ENCODE results near the gene INPP4B.

The INPP4B gene

DNA sequence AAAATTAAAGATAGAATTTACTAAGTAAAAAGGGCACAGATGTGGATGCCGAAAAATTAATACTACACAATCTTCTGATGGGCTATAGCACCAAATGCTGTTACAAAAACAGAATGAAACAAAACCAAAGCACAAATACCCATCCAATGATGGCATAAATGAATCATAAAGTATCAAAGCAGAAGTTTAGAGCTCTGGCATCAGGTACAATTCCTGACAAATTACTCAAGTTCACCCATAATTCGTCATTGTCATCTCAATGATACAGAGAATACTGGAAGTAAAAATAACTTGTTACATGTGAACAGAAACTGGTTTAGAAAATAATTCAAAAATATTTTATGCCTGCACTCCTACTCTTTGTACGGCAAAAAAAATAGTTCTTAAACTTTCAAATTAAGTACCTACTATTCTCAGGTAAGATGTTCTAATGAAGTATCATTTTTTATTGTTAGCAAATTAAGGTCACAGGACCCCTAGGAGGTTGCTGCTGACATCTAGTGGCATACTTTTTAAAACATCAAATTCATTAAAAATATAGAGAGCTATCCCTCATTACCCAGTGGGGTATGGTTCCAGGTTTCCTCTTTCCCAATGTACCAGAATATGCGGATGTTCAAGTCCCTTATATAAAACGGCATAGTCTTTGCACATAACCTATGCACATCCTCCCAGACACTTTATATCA is 126.1 kb downstream of the INPP4B start:
- TF ChIP-seq, protein P1, sequence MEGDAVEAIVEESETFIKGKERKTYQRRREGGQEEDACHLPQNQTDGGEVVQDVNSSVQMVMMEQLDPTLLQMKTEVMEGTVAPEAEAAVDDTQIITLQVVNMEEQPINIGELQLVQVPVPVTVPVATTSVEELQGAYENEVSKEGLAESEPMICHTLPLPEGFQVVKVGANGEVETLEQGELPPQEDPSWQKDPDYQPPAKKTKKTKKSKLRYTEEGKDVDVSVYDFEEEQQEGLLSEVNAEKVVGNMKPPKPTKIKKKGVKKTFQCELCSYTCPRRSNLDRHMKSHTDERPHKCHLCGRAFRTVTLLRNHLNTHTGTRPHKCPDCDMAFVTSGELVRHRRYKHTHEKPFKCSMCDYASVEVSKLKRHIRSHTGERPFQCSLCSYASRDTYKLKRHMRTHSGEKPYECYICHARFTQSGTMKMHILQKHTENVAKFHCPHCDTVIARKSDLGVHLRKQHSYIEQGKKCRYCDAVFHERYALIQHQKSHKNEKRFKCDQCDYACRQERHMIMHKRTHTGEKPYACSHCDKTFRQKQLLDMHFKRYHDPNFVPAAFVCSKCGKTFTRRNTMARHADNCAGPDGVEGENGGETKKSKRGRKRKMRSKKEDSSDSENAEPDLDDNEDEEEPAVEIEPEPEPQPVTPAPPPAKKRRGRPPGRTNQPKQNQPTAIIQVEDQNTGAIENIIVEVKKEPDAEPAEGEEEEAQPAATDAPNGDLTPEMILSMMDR (IDR thresholded peaks at IDR 0.05; ENCODE audit: insufficient read depth, low read depth, low read length, missing control alignments) = peak; percentile 44
- DNase-seq (ENCODE audit: low read depth) = peak; percentile 83
- H3K4me3 ChIP-seq (ENCODE audit: low read length) = no peak overlapping the region

DNA sequence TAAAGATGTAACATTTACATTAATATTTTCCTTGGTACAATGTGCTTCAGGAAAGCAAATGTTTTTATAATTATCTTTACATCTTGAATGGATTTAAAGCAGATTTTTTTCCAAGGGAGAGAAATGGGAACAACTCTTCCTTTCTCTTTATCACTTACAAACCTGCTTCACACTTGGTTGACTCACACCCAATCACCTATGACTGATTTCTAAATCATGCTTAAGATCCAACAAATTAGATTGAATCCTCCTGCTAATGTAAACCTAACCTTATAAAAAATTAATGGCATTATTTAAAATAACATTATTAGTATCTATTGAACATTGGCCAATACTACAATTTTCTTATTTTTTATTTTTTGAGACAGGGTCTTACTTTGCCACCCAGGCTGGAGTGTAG is 127.1 kb downstream of the INPP4B start:
- H3K4me3 ChIP-seq (ENCODE audit: low read length) = no peak overlapping the region

DNA sequence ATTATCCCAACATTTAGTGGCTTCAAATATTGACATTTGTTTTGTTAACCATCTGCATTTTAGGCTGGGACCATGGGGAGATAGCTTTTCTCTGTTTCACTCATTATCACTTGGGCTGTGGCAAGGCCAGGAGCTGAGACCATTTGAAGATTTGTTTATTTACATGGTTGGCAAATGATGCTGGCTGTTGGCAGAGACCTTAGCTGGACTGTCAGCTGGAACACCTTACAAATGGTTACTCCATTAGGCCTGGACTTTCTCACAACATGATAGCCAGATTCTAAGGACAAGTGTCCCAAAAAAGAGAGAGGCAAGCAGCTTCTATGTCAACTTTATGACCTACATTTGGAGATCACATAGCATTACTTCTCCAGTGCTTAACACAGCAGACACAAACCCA is 130.4 kb downstream of the INPP4B start:
- no peak for DNase-seq (ENCODE audit: low read depth)
- TF ChIP-seq, protein P1 (IDR thresholded peaks at IDR 0.05; ENCODE audit: insufficient read depth, low read depth, low read length, missing control alignments) = no peak
- no peak overlapping the region for H3K4me3 ChIP-seq (ENCODE audit: low read length)

More for the DNA sequence above, 127.1 kb downstream of the INPP4B start:
- TF ChIP-seq, protein P1 (IDR thresholded peaks at IDR 0.05; ENCODE audit: insufficient read depth, low read depth, low read length, missing control alignments) = no peak
- peak; percentile 59 for DNase-seq (ENCODE audit: low read depth)

GRCh38 chr4:142713282-142714030 is 132.6 kb downstream of the INPP4B start:
- no peak overlapping the region for H3K4me3 ChIP-seq (ENCODE audit: low read length)
- DNase-seq (ENCODE audit: low read depth) = no peak
- TF ChIP-seq, protein P1 (IDR thresholded peaks at IDR 0.05; ENCODE audit: insufficient read depth, low read depth, low read length, missing control alignments) = no peak

GRCh38 chr4:142708231-142708630 is 137.9 kb downstream of the INPP4B start:
- TF ChIP-seq, protein P1 (IDR thresholded peaks at IDR 0.05; ENCODE audit: insufficient read depth, low read depth, low read length, missing control alignments) = no peak
- H3K4me3 ChIP-seq (ENCODE audit: low read length) = no peak overlapping the region

GRCh38 chr4:142707401-142707800 is 138.7 kb downstream of the INPP4B start:
- no peak overlapping the region for H3K4me3 ChIP-seq (ENCODE audit: low read length)
- no peak for DNase-seq (ENCODE audit: low read depth)
- TF ChIP-seq, protein P1 (IDR thresholded peaks at IDR 0.05; ENCODE audit: insufficient read depth, low read depth, low read length, missing control alignments) = no peak

More at GRCh38 chr4:142708231-142708630, 137.9 kb downstream of the INPP4B start:
- no peak for DNase-seq (ENCODE audit: low read depth)
